Tibial artery (tissue), 4 donors: Measurements from ENCODE around the gene CELA3B.
"Not testable (repeated sequence)": the region's sequence is repeated elsewhere in the genome, so short reads cannot be mapped to it uniquely, and the experiment has no call there.

ENCODE experiments used
- DNase-seq, 2 donors: peaks; one replicate each; pipeline ENCODE4 v3.0.0-alpha.2; 2019
- H3K27ac ChIP-seq, 2 donors: fragments of 200-600 bp; sonication (generic) in 1 of 2; 1 replicate in 1 of 2; 2 replicates in 1 of 2; pipeline ENCODE4 v1.5.1; 2018 to 2019; ENCODE audit warnings: mild to moderate bottlenecking in 1 of 2
- H3K27me3 ChIP-seq, 2 donors: fragments of 200-600 bp; sonication (generic) in 1 of 2; one replicate each; pipeline versions ENCODE4 v1.5.1 to v1.6.0; 2016 to 2019
- H3K36me3 ChIP-seq, 3 donors: fragments of 200-600 bp; sonication (generic) in 2 of 3; one replicate each; pipeline ENCODE4 v1.5.1; 2016 to 2019; ENCODE audit warnings: mild to moderate bottlenecking in 2 of 3
- H3K4me1 ChIP-seq, 4 donors: fragments of 200-600 bp; sonication (generic) in 2 of 4; 1 replicate in 3 of 4; 2 replicates in 1 of 4; pipeline ENCODE4 v1.5.1; 2016 to 2019
- H3K4me3 ChIP-seq, 2 donors: fragments of 200-600 bp; sonication (generic) in 1 of 2; 1 replicate in 1 of 2; 2 replicates in 1 of 2; pipeline ENCODE4 v1.5.1; 2018 to 2019; ENCODE audit warnings: mild to moderate bottlenecking in 2 of 2
- H3K9me3 ChIP-seq, 3 donors: fragments of 200-600 bp; sonication (generic) in 1 of 3; one replicate each; pipeline ENCODE4 v1.5.1; 2016 to 2019
- intact Hi-C: fragments of 100-400 bp; cut with DNase I; formaldehyde crosslinking; loops from one replicate; pipeline ENCODE4 v1.15.0; 2023; ENCODE audit warnings: low total_unique reads
- TF ChIP-seq, protein P1 (sequence below), 2 experiments: fragments of 200-600 bp in 1 of 2; fragments of 450-650 bp in 1 of 2; IDR thresholded peaks; one replicate each; pipeline ENCODE4 v1.5.1; 2017 to 2019; ENCODE audit warnings: antibody characterized with exemption in 2 of 2, mild to moderate bottlenecking in 1 of 2, moderate library complexity in 1 of 2

The CELA3B gene

GRCh38 chr1:22009566-22009965 lies 32.7 kb downstream of the CELA3B start:
- H3K4me3 ChIP-seq, DNase-seq, intact Hi-C loops, H3K4me1 ChIP-seq, H3K9me3 ChIP-seq, H3K36me3 ChIP-seq, H3K27ac ChIP-seq, H3K27me3 ChIP-seq: not testable (repeated sequence)

DNA sequence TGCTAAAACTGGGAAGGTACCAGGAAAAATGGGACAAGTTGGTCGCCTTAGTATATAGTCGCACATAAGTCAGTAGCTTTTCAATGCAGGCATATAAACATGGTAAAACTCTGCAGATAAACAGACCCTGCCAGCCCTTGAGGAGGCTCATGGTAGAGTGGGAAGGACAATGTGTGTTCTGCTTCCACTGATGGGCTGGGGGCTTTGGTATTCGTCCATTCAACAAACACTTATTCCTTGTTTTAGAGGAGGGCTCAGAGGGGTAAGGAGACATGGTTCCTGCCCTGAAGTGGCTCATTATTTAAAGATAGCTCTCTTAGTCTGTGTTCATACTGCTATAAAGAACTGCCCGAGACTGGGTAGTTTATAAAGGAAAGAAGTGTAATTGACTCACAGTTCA lies 35.9 kb downstream of the CELA3B start:
- intact Hi-C loops, DNase-seq, H3K9me3 ChIP-seq, H3K4me1 ChIP-seq, H3K27ac ChIP-seq, H3K4me3 ChIP-seq, H3K27me3 ChIP-seq, H3K36me3 ChIP-seq: not testable (repeated sequence)

DNA sequence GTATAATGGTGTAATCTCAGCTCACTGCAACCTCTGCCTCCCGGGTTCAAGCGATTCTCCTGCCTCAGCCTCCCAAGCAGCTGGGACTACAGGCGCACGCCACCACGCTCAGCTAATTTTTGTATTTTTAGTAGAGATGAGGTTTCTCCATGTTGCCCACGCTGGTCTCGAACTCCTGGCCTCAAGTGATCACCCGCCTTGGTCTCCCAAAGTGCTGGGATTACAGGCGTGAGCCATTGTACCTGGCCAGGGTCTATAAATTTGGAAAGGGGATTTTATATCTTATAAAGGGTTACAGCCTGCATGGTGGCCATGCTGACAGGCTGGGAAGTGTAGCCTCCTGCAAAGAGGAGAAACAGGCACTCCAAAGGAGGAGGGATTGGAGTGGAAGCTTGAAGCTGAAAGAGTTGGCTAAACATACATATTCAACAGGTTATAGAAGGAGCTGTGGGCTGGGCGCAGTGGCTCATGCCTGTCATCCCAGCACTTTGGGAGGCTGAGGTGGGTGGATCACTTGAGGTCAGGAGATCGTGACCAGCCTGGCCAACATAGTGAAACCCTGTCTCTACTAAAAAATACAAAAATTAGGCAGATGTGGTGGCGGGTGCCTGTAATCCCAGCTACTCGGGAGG lies 37.9 kb downstream of the CELA3B start:
- H3K27ac ChIP-seq, DNase-seq, H3K27me3 ChIP-seq, H3K4me3 ChIP-seq, H3K4me1 ChIP-seq, intact Hi-C loops, H3K36me3 ChIP-seq, H3K9me3 ChIP-seq: not testable (repeated sequence)

- Histone ChIP-seq H3K27ac (no peak overlapping the region), H3K4me3 (no peak overlapping the region), H3K9me3 (no peaks in the 10 kb centered on the region), H3K4me1 (peaks cover 0 to 1% (median under 1%) of the 10 kb centered on the region in 4 donors), H3K36me3 (no peaks in the 10 kb centered on the region), H3K27me3 (peaks cover 0 to 7% of the 10 kb centered on the region in 2 donors)
- intact Hi-C loops: no loop called here
- TF ChIP-seq, protein P1, sequence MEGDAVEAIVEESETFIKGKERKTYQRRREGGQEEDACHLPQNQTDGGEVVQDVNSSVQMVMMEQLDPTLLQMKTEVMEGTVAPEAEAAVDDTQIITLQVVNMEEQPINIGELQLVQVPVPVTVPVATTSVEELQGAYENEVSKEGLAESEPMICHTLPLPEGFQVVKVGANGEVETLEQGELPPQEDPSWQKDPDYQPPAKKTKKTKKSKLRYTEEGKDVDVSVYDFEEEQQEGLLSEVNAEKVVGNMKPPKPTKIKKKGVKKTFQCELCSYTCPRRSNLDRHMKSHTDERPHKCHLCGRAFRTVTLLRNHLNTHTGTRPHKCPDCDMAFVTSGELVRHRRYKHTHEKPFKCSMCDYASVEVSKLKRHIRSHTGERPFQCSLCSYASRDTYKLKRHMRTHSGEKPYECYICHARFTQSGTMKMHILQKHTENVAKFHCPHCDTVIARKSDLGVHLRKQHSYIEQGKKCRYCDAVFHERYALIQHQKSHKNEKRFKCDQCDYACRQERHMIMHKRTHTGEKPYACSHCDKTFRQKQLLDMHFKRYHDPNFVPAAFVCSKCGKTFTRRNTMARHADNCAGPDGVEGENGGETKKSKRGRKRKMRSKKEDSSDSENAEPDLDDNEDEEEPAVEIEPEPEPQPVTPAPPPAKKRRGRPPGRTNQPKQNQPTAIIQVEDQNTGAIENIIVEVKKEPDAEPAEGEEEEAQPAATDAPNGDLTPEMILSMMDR (IDR thresholded peaks at IDR 0.05): no peak
- DNase-seq: peak in 1 of 2 donors; percentile 58
These were observed 42.0 kb downstream of the CELA3B start for GRCh38 chr1:22018583-22019559.

GRCh38 chr1:22021061-22021460 lies 44.2 kb downstream of the CELA3B start:
- no peaks in the 10 kb centered on the region for H3K36me3 ChIP-seq
- intact Hi-C loops: no loop called here
- H3K27me3 ChIP-seq: peaks cover 0 to 7% of the 10 kb centered on the region in 2 donors
- DNase-seq: no peak
- TF ChIP-seq, protein P1 (IDR thresholded peaks at IDR 0.05): no peak
- no peak overlapping the region for H3K27ac ChIP-seq
- H3K4me3 ChIP-seq: no peak overlapping the region
- H3K4me1 ChIP-seq: peaks cover 0 to 14% (median 8%) of the 10 kb centered on the region in 4 donors
- H3K9me3 ChIP-seq: no peaks in the 10 kb centered on the region

- H3K27me3 ChIP-seq: peaks cover 0 to 2% of the 10 kb centered on the region in 2 donors
- intact Hi-C loops: no loop called here
- H3K9me3 ChIP-seq: no peaks in the 10 kb centered on the region
- TF ChIP-seq, protein P1 (IDR thresholded peaks at IDR 0.05): no peak
- H3K4me3 ChIP-seq: peak overlapping the region; percentile 67 to 89
- peak; percentile 68 to 76 for DNase-seq
- peak overlapping the region; percentile 92 to 94 for H3K27ac ChIP-seq
- H3K36me3 ChIP-seq: no peaks in the 10 kb centered on the region
- H3K4me1 ChIP-seq: peaks cover 0 to 18% (median 10%) of the 10 kb centered on the region in 4 donors
These were observed 47.9 kb downstream of the CELA3B start for GRCh38 chr1:22024485-22025367.
